NT2/D1 (cell line): Measurements from ENCODE around the gene PRKAG2.
"Not testable (repeated sequence)": the region's sequence is repeated elsewhere in the genome, so short reads cannot be mapped to it uniquely, and the experiment has no call there.

Experiments used
- YY1 ChIP-seq: IDR thresholded peaks from 2 replicates; pipeline ENCODE4 v1.6.1; 2011; ENCODE audit not compliant: insufficient read length, insufficient read depth
- ZNF274 ChIP-seq: IDR thresholded peaks from 2 replicates; pipeline ENCODE4 v1.6.1; 2011; ENCODE audit warnings: mild to moderate bottlenecking, low read depth, low read length

DNA sequence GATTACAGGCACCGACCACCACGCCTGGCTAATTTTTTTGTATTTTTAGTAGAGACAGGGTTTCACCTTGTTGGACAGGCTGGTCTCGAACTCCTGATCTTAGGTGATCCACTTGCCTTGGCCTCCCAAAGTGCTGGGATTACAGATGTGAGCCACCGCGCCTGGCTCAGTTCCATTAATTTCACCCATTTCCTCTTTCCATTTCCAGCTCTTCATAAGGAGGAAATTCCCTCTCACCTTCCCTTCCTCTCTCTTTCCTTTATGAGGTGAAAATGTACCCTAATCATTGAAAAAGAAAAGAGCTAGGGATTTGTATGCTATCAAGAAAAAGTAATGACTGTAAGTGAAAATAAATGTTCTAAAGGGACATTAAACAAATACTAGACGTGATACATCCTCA is 50.6 kb downstream of the PRKAG2 start:
- not testable (repeated sequence) for TF ChIP-seq ZNF274, YY1
